Left ventricle myocardium inferior (tissue), 1 donor: ENCODE results near the gene DTNB. TPM values are rescaled to one million over a fixed set of nuclear protein-coding genes. Genes with fewer than 3 reads are reported as not detected.

Experiments
- DNase-seq: peaks from one replicate; pipeline ENCODE4 v3.0.0-alpha.2; 2020
- H3K27ac ChIP-seq: fragments of 200-600 bp; replicated peaks from 2 replicates; pipeline ENCODE4 v1.8.0; 2021
- H3K27me3 ChIP-seq: fragments of 200-600 bp; 2 replicates; pipeline ENCODE4 v1.8.0; 2021; ENCODE audit warnings: low read depth
- H3K36me3 ChIP-seq: fragments of 200-600 bp; 2 replicates; pipeline ENCODE4 v1.8.0; 2021
- H3K4me1 ChIP-seq: fragments of 200-600 bp; 2 replicates; pipeline ENCODE4 v1.8.0; 2021
- H3K4me3 ChIP-seq: fragments of 200-600 bp; 2 replicates; pipeline ENCODE4 v1.8.0; 2021; ENCODE audit warnings: mild to moderate bottlenecking, moderate library complexity
- H3K9me3 ChIP-seq: fragments of 200-600 bp; replicated peaks from 2 replicates; pipeline ENCODE4 v1.8.0; 2021
- intact Hi-C: fragments of 100-400 bp; cut with micrococcal nuclease; formaldehyde crosslinking; loops from one replicate; pipeline ENCODE4 v1.11.0; 2022
- total RNA-seq: library from RNA; stranded (reverse); fragmentation: NEBNext Ultra II Directional; extraction: Animal tissue kit (Norgen Biotek cat#: 25700); gene quantifications from one replicate; pipeline ENCODE4 v1.2.1, GENCODE V29; 2021
- TF ChIP-seq, protein P1 (sequence below): fragments of 200-600 bp; IDR thresholded peaks from 2 replicates; pipeline ENCODE4 v1.8.0; 2021; ENCODE audit warnings: antibody characterized with exemption, mild to moderate bottlenecking, borderline replicate concordance
- donor health status: DM: no; HTN: yes; CAD: no; lungs with severe emphysema.

DTNB gene
- total RNA-seq, 1 donor from 2014 or later = 4.5 TPM

GRCh38 chr2:25566694-25567093 is 106.7 kb downstream of the DTNB start:
- Histone ChIP-seq H3K4me3 (no peak overlapping the region), H3K27me3 (no peaks in the 10 kb centered on the region), H3K27ac (no peak overlapping the region), H3K9me3 (no peaks in the 10 kb centered on the region), H3K36me3 (no peaks in the 10 kb centered on the region), H3K4me1 (peaks cover 18% of the 10 kb centered on the region)
- intact Hi-C loops = no loop called here
- no peak for DNase-seq
- TF ChIP-seq, protein P1, sequence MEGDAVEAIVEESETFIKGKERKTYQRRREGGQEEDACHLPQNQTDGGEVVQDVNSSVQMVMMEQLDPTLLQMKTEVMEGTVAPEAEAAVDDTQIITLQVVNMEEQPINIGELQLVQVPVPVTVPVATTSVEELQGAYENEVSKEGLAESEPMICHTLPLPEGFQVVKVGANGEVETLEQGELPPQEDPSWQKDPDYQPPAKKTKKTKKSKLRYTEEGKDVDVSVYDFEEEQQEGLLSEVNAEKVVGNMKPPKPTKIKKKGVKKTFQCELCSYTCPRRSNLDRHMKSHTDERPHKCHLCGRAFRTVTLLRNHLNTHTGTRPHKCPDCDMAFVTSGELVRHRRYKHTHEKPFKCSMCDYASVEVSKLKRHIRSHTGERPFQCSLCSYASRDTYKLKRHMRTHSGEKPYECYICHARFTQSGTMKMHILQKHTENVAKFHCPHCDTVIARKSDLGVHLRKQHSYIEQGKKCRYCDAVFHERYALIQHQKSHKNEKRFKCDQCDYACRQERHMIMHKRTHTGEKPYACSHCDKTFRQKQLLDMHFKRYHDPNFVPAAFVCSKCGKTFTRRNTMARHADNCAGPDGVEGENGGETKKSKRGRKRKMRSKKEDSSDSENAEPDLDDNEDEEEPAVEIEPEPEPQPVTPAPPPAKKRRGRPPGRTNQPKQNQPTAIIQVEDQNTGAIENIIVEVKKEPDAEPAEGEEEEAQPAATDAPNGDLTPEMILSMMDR = no peak

DNA sequence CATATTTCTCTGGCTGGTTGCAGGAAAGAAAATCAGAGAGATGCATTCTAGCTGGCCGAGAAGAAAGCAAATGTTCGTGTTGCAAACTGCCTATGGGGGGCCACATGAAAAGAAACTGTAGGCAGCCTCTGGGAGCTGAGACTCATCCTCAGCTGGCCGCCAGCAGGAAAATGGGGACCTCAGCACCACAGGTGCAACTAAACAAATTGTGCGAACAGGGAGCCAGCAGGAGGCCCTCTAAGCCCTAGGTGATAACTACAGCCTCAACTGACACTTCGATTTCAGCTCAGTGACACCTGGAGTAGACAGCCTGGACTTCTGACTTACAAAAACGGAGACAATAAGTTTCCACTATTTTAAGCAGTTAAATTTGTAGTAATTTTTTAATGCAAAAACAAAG is 107.3 kb downstream of the DTNB start:
- peaks cover 18% of the 10 kb centered on the region for H3K4me1 ChIP-seq
- intact Hi-C loops = no loop called here
- no peak for DNase-seq
- TF ChIP-seq, protein P1 = no peak
- H3K27ac ChIP-seq = no peak overlapping the region
- no peaks in the 10 kb centered on the region for H3K36me3 ChIP-seq
- no peaks in the 10 kb centered on the region for H3K27me3 ChIP-seq
- no peak overlapping the region for H3K4me3 ChIP-seq
- H3K9me3 ChIP-seq = no peaks in the 10 kb centered on the region

DNA sequence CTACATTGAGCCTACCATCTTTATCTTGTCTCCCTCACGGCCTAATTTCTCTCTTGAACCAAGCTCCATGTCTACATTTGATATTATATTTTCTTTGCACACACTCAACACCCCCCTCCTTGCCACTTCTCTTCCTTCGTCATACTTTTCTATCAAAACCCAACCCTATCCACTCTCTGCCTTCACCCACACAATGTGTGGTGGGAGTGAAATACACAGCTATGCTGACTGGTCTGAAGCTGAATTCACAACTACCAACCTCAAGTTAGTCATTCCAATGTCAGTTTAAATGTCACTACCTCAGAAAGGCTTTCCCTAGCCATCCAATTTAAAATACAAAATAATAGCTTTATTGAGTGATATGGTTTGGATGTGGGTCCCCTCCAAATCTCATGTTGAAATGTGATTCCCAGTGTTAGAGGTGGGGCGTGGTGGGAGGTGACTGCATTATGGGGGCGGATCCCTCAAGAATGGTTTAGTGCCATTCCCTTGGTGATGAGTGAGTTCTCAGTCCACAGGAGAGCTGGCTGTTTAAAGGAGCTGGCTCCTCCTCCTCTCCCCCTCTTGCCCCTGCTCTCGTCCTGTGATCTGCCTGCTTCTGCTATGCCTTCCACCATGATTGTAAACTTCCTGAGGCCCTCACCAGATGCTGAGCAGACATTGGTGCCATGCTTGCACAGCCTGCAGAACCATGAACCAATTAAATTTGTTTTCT is 112.1 kb downstream of the DTNB start:
- TF ChIP-seq, protein P1 = no peak
- H3K9me3 ChIP-seq = no peaks in the 10 kb centered on the region
- intact Hi-C loops = no loop called here
- H3K4me1 ChIP-seq = peaks cover 16% of the 10 kb centered on the region
- H3K27me3 ChIP-seq = no peaks in the 10 kb centered on the region
- no peaks in the 10 kb centered on the region for H3K36me3 ChIP-seq
- DNase-seq = no peak
- H3K4me3 ChIP-seq = no peak overlapping the region
- no peak overlapping the region for H3K27ac ChIP-seq

GRCh38 chr2:25559148-25559547 is 114.2 kb downstream of the DTNB start:
- H3K36me3 ChIP-seq = no peaks in the 10 kb centered on the region
- no peaks in the 10 kb centered on the region for H3K9me3 ChIP-seq
- no peak overlapping the region for H3K4me3 ChIP-seq
- H3K27me3 ChIP-seq = no peaks in the 10 kb centered on the region
- peaks cover 16% of the 10 kb centered on the region for H3K4me1 ChIP-seq
- intact Hi-C loops = no loop called here
- H3K27ac ChIP-seq = no peak overlapping the region
- no peak for DNase-seq
- TF ChIP-seq, protein P1 = no peak

DNA sequence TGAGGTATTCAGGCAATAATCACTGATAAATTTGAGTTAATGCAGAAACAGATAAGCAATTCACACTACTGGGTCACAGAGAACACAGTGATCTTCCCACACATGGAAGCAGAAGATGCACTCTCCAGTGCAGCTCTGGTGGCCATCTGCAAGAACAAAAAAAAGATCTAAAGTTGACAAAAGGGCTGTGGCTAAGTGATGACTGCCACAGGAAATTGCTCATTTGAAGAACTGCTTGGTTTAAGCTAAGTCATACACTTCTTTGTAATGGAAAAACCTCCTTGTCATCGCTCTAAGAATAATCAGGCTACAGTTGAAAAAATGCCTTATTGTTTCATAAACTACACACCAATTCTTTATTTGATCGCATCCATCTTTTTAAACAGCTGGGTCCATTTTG is 115.1 kb downstream of the DTNB start:
- TF ChIP-seq, protein P1 = no peak
- Histone ChIP-seq H3K9me3 (no peaks in the 10 kb centered on the region), H3K27ac (no peak overlapping the region), H3K4me3 (no peak overlapping the region), H3K27me3 (no peaks in the 10 kb centered on the region), H3K4me1 (peaks cover 16% of the 10 kb centered on the region), H3K36me3 (no peaks in the 10 kb centered on the region)
- no peak for DNase-seq
- intact Hi-C loops = no loop called here
